Parathyroid adenoma (tissue), 2 donors: Measurements from ENCODE around the gene RFLNA.

Experiments
- H2AFZ ChIP-seq: fragments of 300-600 bp; sonication (generic); one replicate; pipeline ENCODE4 v1.7.0; 2017; ENCODE audit warnings: antibody characterized with exemption, mild to moderate bottlenecking
- H3K27ac ChIP-seq: fragments of 300-600 bp; sonication (generic); one replicate; pipeline ENCODE4 v1.7.0; 2017
- H3K27me3 ChIP-seq: fragments of 300-600 bp; sonication (generic); one replicate; pipeline ENCODE4 v1.7.0; 2017; ENCODE audit warnings: low read length; ENCODE audit not compliant: control insufficient read depth, insufficient read depth
- H3K36me3 ChIP-seq: fragments of 300-600 bp; sonication (generic); one replicate; pipeline ENCODE4 v1.7.0; 2017; ENCODE audit warnings: low read length; ENCODE audit not compliant: control insufficient read depth, insufficient read depth
- H3K4me1 ChIP-seq: fragments of 300-600 bp; sonication (generic); one replicate; pipeline ENCODE4 v1.7.0; 2017; ENCODE audit warnings: control low read depth
- H3K4me2 ChIP-seq: fragments of 300-600 bp; sonication (generic); one replicate; pipeline ENCODE4 v1.7.0; 2017; ENCODE audit warnings: low read length
- H3K4me3 ChIP-seq: fragments of 300-600 bp; sonication (generic); one replicate; pipeline ENCODE4 v1.7.0; 2017; ENCODE audit warnings: low read depth, low read length
- H3K79me2 ChIP-seq: fragments of 300-600 bp; sonication (generic); one replicate; pipeline ENCODE4 v1.7.0; 2017; ENCODE audit warnings: control low read depth
- H3K9ac ChIP-seq: fragments of 300-600 bp; sonication (generic); one replicate; pipeline ENCODE4 v1.7.0; 2017; ENCODE audit warnings: mild to moderate bottlenecking
- H3K9me3 ChIP-seq: fragments of 300-600 bp; sonication (generic); one replicate; pipeline ENCODE4 v1.7.0; 2017; ENCODE audit warnings: low read length; ENCODE audit not compliant: control insufficient read depth
- TF ChIP-seq, protein P1 (sequence below): fragments of 300-600 bp; sonication (generic); IDR thresholded peaks from one replicate; pipeline ENCODE4 v1.7.0; 2017; ENCODE audit warnings: antibody characterized with exemption, mild to moderate bottlenecking
- donor health status: primary hyperparathyroidism.

The RFLNA gene

DNA sequence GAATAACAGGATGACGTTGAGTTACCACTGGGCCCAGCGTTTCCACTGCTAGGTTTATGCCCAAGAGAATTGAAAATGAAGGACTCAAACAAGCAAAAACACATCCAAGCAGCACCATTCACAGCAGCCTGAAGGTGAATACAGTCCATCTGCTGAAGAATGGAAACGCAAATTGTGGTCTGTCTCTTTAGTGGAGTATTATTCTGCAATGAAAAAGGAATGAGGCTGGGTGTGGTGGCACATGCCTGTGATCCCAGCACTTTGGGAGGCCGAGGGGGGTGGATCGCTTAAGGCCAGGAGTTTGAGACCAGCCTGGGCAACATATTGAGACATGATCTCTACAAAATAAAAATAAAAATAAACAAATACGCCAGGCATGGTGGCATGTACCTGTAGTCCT is 41.9 kb upstream of the RFLNA start:
- TF ChIP-seq, protein P1, sequence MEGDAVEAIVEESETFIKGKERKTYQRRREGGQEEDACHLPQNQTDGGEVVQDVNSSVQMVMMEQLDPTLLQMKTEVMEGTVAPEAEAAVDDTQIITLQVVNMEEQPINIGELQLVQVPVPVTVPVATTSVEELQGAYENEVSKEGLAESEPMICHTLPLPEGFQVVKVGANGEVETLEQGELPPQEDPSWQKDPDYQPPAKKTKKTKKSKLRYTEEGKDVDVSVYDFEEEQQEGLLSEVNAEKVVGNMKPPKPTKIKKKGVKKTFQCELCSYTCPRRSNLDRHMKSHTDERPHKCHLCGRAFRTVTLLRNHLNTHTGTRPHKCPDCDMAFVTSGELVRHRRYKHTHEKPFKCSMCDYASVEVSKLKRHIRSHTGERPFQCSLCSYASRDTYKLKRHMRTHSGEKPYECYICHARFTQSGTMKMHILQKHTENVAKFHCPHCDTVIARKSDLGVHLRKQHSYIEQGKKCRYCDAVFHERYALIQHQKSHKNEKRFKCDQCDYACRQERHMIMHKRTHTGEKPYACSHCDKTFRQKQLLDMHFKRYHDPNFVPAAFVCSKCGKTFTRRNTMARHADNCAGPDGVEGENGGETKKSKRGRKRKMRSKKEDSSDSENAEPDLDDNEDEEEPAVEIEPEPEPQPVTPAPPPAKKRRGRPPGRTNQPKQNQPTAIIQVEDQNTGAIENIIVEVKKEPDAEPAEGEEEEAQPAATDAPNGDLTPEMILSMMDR, result no peak
- H3K36me3 ChIP-seq, result no peaks in the 10 kb centered on the region
- no peaks in the 10 kb centered on the region for H3K27me3 ChIP-seq
- no peak overlapping the region for H3K9ac ChIP-seq
- no peaks in the 10 kb centered on the region for H3K79me2 ChIP-seq
- no peak overlapping the region for H3K27ac ChIP-seq
- H3K4me1 ChIP-seq, result no peaks in the 10 kb centered on the region
- H2AFZ ChIP-seq, result no peak overlapping the region
- no peak overlapping the region for H3K4me2 ChIP-seq
- no peak overlapping the region for H3K4me3 ChIP-seq
- H3K9me3 ChIP-seq, result no peaks in the 10 kb centered on the region

DNA sequence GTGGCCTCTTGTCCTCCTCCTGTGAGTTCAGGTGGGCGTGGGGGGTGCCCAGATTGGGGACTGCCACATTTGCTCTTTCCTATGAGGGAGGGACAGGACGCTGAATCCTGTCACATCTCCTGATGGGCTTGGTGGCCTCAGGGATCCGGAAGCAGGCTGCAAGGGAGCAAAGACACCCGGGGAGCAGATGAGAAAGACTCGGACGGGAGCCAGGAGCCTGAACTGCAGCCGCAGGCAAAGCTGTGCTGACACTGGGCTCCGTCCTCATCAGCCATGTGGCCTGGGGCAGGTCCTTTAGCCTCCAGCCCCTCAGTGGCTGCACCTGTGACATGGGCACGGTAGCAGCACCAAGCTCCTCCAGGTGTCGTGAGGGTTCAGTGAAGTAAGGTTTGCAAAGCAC is 40.8 kb upstream of the RFLNA start:
- Histone ChIP-seq H3K9ac (no peak overlapping the region), H3K27me3 (no peaks in the 10 kb centered on the region), H3K4me3 (no peak overlapping the region), H3K4me1 (no peaks in the 10 kb centered on the region), H3K79me2 (no peaks in the 10 kb centered on the region), H3K4me2 (no peak overlapping the region), H3K27ac (no peak overlapping the region), H3K36me3 (no peaks in the 10 kb centered on the region), H2AFZ (no peak overlapping the region), H3K9me3 (no peaks in the 10 kb centered on the region)
- TF ChIP-seq, protein P1, result no peak

GRCh38 chr12:124259154-124260066 is 35.5 kb upstream of the RFLNA start:
- Histone ChIP-seq H2AFZ (no peak overlapping the region), H3K9ac (no peak overlapping the region), H3K4me1 (no peaks in the 10 kb centered on the region), H3K79me2 (no peaks in the 10 kb centered on the region), H3K4me2 (no peak overlapping the region), H3K27ac (no peak overlapping the region), H3K9me3 (no peaks in the 10 kb centered on the region), H3K4me3 (no peak overlapping the region), H3K36me3 (no peaks in the 10 kb centered on the region), H3K27me3 (no peaks in the 10 kb centered on the region)
- TF ChIP-seq, protein P1, result no peak

DNA sequence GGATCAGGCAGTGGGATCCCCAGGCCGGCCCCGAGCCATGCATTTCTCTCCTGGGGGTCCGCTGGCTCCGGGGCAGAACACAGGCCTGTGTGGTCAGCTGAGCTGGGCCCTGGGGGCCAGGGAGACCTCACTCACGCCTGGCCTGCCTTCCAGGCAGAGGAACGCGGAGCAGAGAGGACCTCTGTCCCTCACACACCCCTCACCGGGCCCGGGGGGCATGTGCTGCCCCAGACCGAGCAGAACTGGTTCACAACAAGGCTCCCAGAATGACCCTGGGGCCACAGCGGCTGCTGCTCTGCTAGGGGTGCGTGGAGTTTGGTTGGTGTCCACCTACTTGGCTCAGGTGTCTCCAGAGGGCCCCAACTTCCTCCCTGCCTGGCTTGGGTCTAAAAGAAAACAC is 33.0 kb upstream of the RFLNA start:
- H3K27me3 ChIP-seq, result no peaks in the 10 kb centered on the region
- H3K79me2 ChIP-seq, result no peaks in the 10 kb centered on the region
- TF ChIP-seq, protein P1, result no peak
- no peaks in the 10 kb centered on the region for H3K36me3 ChIP-seq
- H3K4me1 ChIP-seq, result no peaks in the 10 kb centered on the region
- H3K4me2 ChIP-seq, result no peak overlapping the region
- no peaks in the 10 kb centered on the region for H3K9me3 ChIP-seq
- no peak overlapping the region for H2AFZ ChIP-seq
- no peak overlapping the region for H3K9ac ChIP-seq
- H3K27ac ChIP-seq, result no peak overlapping the region
- no peak overlapping the region for H3K4me3 ChIP-seq
